Activated CD4-positive, alpha-beta T cell treated with anti-CD3 and anti-CD28 coated beads for 1 hour (primary cell): Measurements from ENCODE around the gene CPA5.

ENCODE experiments used
- DNase-seq: peaks from one replicate; pipeline ENCODE4 v3.0.0-alpha.2; 2020

CPA5 gene

GRCh38 chr7:130398526-130399090 is 54.0 kb downstream of the CPA5 start:
- no peak for DNase-seq

GRCh38 chr7:130400120-130400572 is 55.5 kb downstream of the CPA5 start:
- DNase-seq = no peak

GRCh38 chr7:130401101-130401500 is 56.5 kb downstream of the CPA5 start:
- DNase-seq = no peak

GRCh38 chr7:130401578-130401977 is 57.0 kb downstream of the CPA5 start:
- no peak for DNase-seq

GRCh38 chr7:130405003-130405402 is 60.4 kb downstream of the CPA5 start:
- no peak for DNase-seq

- no peak for DNase-seq
Measured at GRCh38 chr7:130409067-130409711, 64.6 kb downstream of the CPA5 start.

GRCh38 chr7:130409712-130410072 is 65.1 kb downstream of the CPA5 start:
- no peak for DNase-seq

GRCh38 chr7:130410868-130411541 is 66.4 kb downstream of the CPA5 start:
- no peak for DNase-seq

- no peak for DNase-seq
Measured at GRCh38 chr7:130413201-130413600, 68.6 kb downstream of the CPA5 start.

- no peak for DNase-seq
Measured at GRCh38 chr7:130415006-130415405, 70.4 kb downstream of the CPA5 start.

- DNase-seq = no peak
Measured at GRCh38 chr7:130417213-130417612, 72.6 kb downstream of the CPA5 start.

GRCh38 chr7:130418306-130418705 is 73.7 kb downstream of the CPA5 start:
- DNase-seq = no peak
